GM12874 (cell line): ENCODE results near the gene CYCS.
A peak's percentile ranks its signal among the peaks of the same experiment; 100 is the strongest.

Experiments
- CTCF ChIP-seq: IDR thresholded peaks from 2 replicates; pipeline ENCODE4 v1.5.1; 2011; ENCODE audit warnings: low read depth, mild to moderate bottlenecking, control low read depth, low read length, moderate library complexity; ENCODE audit not compliant: insufficient read depth

The CYCS gene

GRCh38 chr7:25117226-25118047, 7.6 kb downstream of the CYCS start:
- TF ChIP-seq CTCF: no peak

- no peak for TF ChIP-seq CTCF
Observed at GRCh38 chr7:25116621-25117020, 8.4 kb downstream of the CYCS start.

DNA sequence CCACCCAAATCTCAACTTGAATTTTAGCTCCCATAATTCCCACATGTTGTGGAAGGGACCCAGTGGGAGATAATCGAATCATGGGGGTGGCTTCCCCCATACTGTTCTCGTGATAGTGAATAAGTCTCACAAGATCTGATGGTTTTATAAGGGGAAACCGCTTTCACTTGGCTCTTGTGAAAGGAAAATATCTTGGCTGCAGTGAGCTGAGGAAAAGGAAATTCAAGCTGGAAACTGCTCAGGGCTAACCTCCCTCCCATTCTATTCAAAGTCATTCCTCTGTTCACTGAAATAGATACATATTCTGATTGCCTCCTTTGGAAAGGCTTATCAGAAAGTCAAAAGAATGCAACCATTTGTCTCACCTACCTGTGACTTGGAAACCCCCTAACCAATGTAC, 15.8 kb downstream of the CYCS start:
- TF ChIP-seq CTCF: no peak

GRCh38 chr7:25105911-25106310, 19.1 kb downstream of the CYCS start:
- TF ChIP-seq CTCF: no peak

GRCh38 chr7:25103773-25104172, 21.3 kb downstream of the CYCS start:
- no peak for TF ChIP-seq CTCF

DNA sequence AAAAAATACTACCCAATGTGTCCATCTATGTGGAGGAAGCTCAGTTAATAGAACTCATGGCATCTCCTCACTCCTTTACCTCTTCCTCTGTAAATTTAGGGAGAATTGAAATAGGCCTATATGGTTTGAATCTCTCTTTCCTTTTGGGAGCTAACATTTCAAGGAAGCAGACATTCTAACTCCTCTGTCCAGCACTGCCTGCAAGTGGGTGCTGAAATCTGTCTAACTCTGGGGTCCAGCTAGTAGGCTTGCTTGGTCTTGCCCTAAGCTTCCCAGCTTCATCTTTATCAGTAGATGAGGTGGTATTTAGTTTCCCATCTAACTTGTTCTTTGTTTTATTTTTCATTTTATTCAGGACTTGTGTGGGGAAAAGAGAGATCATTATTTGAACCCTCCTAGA, 23.2 kb downstream of the CYCS start:
- TF ChIP-seq CTCF: no peak

DNA sequence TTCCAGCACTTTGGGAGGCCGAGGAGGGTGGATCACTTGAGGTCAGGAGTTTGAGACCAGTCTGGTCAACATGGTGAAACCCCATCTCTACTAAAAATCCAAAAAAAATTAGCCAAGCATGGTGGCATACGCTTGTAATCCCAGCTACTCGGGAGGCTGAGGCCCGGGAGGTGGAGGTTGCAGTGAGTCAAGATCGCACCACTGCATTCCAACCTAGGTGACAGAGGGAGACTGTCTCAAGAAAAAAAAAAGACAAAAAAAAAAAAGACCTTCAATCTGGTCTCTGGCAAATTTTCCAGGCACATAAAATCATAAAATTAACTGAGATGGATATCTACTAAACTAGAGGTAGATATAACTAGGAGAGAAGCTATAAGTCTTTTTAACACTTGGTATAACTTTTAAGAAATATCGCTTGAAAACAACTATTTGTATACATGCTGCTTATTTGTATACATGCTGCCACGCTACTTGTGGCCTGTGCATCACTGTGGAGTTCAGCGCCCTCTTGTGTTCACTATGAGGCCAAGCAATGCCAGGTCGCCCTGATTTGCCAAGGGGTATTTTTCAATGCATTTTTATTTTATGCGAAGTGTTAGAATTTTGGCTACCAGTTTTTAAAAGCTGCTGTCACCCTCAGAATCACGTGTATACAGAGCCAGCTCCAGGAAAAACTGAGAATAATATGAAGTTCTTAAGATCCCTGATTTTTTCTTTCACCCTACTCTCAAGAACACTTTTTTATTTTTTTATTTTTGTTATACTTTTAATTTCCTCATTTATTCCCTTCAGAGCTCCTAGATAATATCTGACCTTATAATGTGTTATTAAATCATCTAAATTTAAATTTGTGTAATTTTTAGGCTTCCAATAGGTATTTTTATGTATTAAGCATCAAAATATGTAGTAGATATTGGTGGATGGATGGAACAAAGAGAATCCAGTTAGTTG, 26.7 kb downstream of the CYCS start:
- peak; percentile 86 for TF ChIP-seq CTCF
